ENCODE data around the gene LATS1. TPM values are rescaled to one million over a fixed set of nuclear protein-coding genes. Genes with fewer than 3 reads are reported as not detected.
"Not testable (repeated sequence)": the region's sequence is repeated elsewhere in the genome, so short reads cannot be mapped to it uniquely, and the experiment has no call there.

The LATS1 gene
- total RNA-seq, 2 donors from 2014 or later, result 12.7 to 15.5 TPM

GRCh38 chr6:149751239-149751638, 33.3 kb upstream of the LATS1 start:
- no peak for DNase-seq
- Histone ChIP-seq H3K27me3 (no peaks in the 10 kb centered on the region), H3K4me3 (no peak overlapping the region), H3K4me1 (peaks cover 17% of the 10 kb centered on the region), H3K27ac (no peak overlapping the region), H3K36me3 (replicated peaks in 1 of 2; ENCODE audit: insufficient read depth in 1 of 2, low read depth in 2 of 2) (no peaks in the 10 kb centered on the region), H3K9me3 (no peaks in the 10 kb centered on the region)
- no peak for TF ChIP-seq POLR2A (IDR thresholded peaks at IDR 0.05)
- no peak for ATAC-seq
- intact Hi-C loops (cut with DNase I), result no loop called here
- WGBS, 2 donors, result 87 to 97% methylated on average over 8 of the region's 8 CpGs

GRCh38 chr6:149750136-149750609, 32.3 kb upstream of the LATS1 start:
- 0 to 1% methylated on average over 14 to 25 of the region's 25 CpGs for WGBS, 2 donors
- Histone ChIP-seq H3K27ac (peak overlapping the region; percentile 76 to 93 (median 90)), H3K27me3 (no peaks in the 10 kb centered on the region), H3K36me3 (replicated peaks in 1 of 2; ENCODE audit: insufficient read depth in 1 of 2, low read depth in 2 of 2) (no peaks in the 10 kb centered on the region), H3K9me3 (no peaks in the 10 kb centered on the region), H3K4me3 (peak overlapping the region; percentile 73 to 77), H3K4me1 (peaks cover 22% of the 10 kb centered on the region)
- ATAC-seq (no peak), DNase-seq (peak in 3 of 4 donors; percentile 36 to 41 (median 36))
- TF ChIP-seq CTCF (IDR thresholded peaks at IDR 0.05) (no peak), POLR2A (IDR thresholded peaks at IDR 0.05) (no peak)
- intact Hi-C loops (cut with DNase I), result no loop called here

GRCh38 chr6:149749594-149750135, 31.8 kb upstream of the LATS1 start, which contains the start of gene PCMT1:
TSS of gene PCMT1 (plus strand) at chr6:149749741. CDS start at chr6:149749902, 161 bp downstream.
- WGBS, 2 donors, result 0% methylated on average over 58 of the region's 60 CpGs; no CpG with 5 or more reads in 1 of the 2 donors
- Histone ChIP-seq H3K4me3 (peak within 1 kb of the TSS; percentile 73 to 77), H3K9me3 (no peaks in the 10 kb centered on the region), H3K27me3 (no peaks in the 10 kb centered on the region), H3K27ac (peak within 1 kb of the TSS; percentile 76 to 93 (median 90)), H3K36me3 (replicated peaks in 1 of 2; ENCODE audit: insufficient read depth in 1 of 2, low read depth in 2 of 2) (no peaks in the 10 kb centered on the region), H3K4me1 (peaks cover 25% of the 10 kb centered on the region)
- ATAC-seq, result peak; percentile 97
- peak; percentile 90 to 93 (median 92) for DNase-seq
- TF ChIP-seq POLR2A (IDR thresholded peaks at IDR 0.05), result peak; percentile 81 to 88 (median 87)
- peak in 2 of 7 experiments; percentile 4 to 27 for TF ChIP-seq CTCF (IDR thresholded peaks at IDR 0.05)
- intact Hi-C loops (cut with DNase I), result no loop called here

- H3K27ac ChIP-seq, result peak overlapping the region; percentile 76 to 93 (median 90)
- ATAC-seq, result peak; percentile 19
- H3K4me1 ChIP-seq, result peaks cover 25% of the 10 kb centered on the region
- H3K9me3 ChIP-seq; H3K27me3 ChIP-seq; DNase-seq; H3K36me3 ChIP-seq (replicated peaks in 1 of 2; ENCODE audit: insufficient read depth in 1 of 2, low read depth in 2 of 2); intact Hi-C loops (cut with DNase I): not testable (repeated sequence)
- 1% methylated on average over 25 of the region's 38 CpGs; no CpG with 5 or more reads in 1 of the 2 donors for WGBS, 2 donors
- H3K4me3 ChIP-seq, result peak overlapping the region in 1 of 2 donors; percentile 73
- peak in 2 of 3 donors; percentile 88 to 92 for TF ChIP-seq POLR2A (IDR thresholded peaks at IDR 0.05)
Observed at GRCh38 chr6:149749082-149749593, 31.2 kb upstream of the LATS1 start.

GRCh38 chr6:149746147-149746946, 28.4 kb upstream of the LATS1 start, which contains the start of gene NUP43:
TSS of gene NUP43 (minus strand) at chr6:149746529. CDS start at chr6:149746495, 34 bp downstream.
- ATAC-seq (peak; percentile 80), DNase-seq (peak; percentile 92 to 95 (median 94))
- intact Hi-C loops (cut with DNase I), result no loop called here
- Histone ChIP-seq H3K36me3 (replicated peaks in 1 of 2; ENCODE audit: insufficient read depth in 1 of 2, low read depth in 2 of 2) (peaks cover 0 to 11% of the 10 kb centered on the region in 2 donors), H3K27ac (peak within 1 kb of the TSS; percentile 70 to 84 (median 78)), H3K4me3 (peak within 1 kb of the TSS; percentile 35 to 50), H3K27me3 (no peaks in the 10 kb centered on the region), H3K4me1 (peaks cover 25% of the 10 kb centered on the region), H3K9me3 (no peaks in the 10 kb centered on the region)
- TF ChIP-seq CTCF (IDR thresholded peaks at IDR 0.05), result peak; percentile 49 to 88 (median 70)
- TF ChIP-seq POLR2A (IDR thresholded peaks at IDR 0.05), result peak in 2 of 3 donors; percentile 60 to 70
- 3 to 6% methylated on average over 24 to 41 of the region's 41 CpGs for WGBS, 2 donors

GRCh38 chr6:149745252-149745651, 27.4 kb upstream of the LATS1 start:
- ATAC-seq; H3K9me3 ChIP-seq; H3K27ac ChIP-seq; intact Hi-C loops (cut with DNase I); DNase-seq; H3K27me3 ChIP-seq; H3K4me3 ChIP-seq: not testable (repeated sequence)
- WGBS, 2 donors, result 71 to 73% methylated on average over 10 of the region's 10 CpGs
- Histone ChIP-seq H3K4me1 (peaks cover 15% of the 10 kb centered on the region), H3K36me3 (replicated peaks in 1 of 2; ENCODE audit: insufficient read depth in 1 of 2, low read depth in 2 of 2) (peaks cover 0 to 14% of the 10 kb centered on the region in 2 donors)

Measured in body of pancreas (tissue), 4 donors.